Posterior cingulate gyrus (tissue), 11 donors: Measurements from ENCODE around the gene MRFAP1.
A peak's percentile ranks its signal among the peaks of the same experiment; 100 is the strongest.
"Not testable (repeated sequence)": the region's sequence is repeated elsewhere in the genome, so short reads cannot be mapped to it uniquely, and the experiment has no call there.

Experiments
- DNase-seq, 10 donors: peaks; one replicate each; pipeline versions ENCODE4 v3.0.0 to v3.0.0-alpha.2; 2020 to 2021; ENCODE audit warnings: mixed read lengths in 3 of 10
- intact Hi-C: fragments of 100-400 bp; cut with DNase I; formaldehyde crosslinking; loops from one replicate; pipeline ENCODE4 v1.15.1; 2023

MRFAP1 gene

GRCh38 chr4:6628484-6628883 is 12.0 kb upstream of the MRFAP1 start:
- intact Hi-C loops, DNase-seq: not testable (repeated sequence)

GRCh38 chr4:6632125-6632524 is 8.4 kb upstream of the MRFAP1 start:
- DNase-seq, result peak in 1 of 10 donors; percentile 20
- intact Hi-C loops, result no loop called here

DNA sequence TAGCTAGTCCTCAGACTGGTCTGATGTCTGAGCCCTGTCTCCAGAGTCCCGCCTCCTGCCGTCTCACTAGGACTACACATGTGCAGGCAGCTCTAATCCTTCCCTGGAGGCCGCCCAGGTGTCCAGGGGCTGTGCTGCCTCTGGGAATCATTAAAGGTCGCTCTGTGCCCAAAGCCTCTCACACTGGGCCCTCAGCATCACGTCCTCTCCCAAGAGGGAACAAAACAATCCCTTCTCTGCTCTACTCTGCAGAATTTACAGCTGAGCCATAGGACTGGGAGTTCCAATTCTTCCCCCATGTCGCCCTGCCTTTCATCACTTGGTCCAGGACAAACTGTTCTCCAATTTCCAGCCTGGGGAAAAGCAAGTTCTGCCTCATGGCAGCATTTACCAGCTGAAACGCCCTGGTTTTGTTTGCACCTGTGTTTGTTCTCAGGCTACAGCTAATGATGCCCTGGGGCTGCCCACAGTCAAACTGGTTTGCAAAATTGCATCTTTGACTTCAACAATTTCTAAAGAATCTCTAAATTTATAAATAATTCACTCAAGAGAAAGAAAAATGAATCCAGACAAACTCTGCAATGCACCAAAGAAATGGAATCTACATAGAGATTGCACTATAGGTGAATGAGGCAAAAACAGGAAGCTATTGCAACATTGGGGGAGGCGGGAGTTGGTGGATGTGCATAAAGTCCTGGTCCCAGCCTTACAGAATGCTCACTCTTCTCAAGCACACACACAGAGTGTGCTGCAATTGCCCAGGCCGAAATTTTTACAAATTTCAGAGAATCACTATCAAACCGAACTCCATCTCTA is 7.2 kb upstream of the MRFAP1 start:
- peak in 2 of 10 donors; percentile 66 to 78 for DNase-seq
- intact Hi-C loops, result no loop called here

DNA sequence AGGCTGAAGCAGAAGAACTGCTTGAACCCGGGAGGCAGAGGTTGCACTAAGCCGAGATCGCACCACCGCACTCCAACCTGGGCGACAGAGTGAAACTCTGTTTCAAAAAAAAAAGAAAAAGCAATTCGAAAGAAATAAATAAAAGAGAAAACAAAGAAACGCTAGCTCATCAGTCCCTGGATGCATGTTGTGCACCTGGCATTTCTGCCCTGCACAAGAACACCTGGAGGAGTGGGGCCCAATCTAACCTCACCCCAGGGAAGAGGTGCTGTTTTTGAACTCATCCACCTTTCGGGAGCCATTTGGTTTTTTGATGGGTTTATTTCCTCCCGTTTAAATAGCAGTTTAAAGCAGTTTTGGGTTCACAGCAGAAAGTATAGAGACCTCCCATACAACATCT is 5.7 kb upstream of the MRFAP1 start:
- intact Hi-C loops, result no loop called here
- peak in 1 of 10 donors; percentile 9 for DNase-seq

DNA sequence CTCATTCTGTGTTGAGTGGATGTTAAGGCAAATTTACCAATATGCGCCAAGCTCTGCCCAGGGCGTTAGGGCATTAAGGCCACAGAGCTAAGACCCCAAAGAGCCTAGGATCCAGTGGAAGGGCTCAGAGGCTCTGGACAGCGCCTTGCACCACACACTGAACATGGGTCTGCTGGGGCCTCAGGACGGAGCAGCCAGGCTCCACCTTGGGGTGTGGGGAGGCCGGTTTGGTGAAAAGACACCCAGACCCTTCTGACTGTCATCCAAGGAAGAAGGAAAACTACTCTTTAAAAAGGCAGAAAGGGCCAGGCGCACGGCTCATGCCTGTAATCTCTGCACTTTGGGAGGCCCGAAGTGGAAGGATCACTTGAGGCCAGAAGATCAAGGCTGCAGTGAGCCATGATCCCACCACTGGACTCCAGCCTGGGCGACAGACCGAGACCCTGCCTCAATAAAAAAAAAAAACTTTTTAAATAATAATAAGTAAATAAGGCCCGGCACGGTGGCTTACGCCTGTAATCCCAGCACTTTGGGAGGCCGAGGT is 1.3 kb upstream of the MRFAP1 start:
- peak in 2 of 10 donors; percentile 43 to 54 for DNase-seq
- intact Hi-C loops, result no loop called here

GRCh38 chr4:6641164-6641970 is 882 bp downstream of the MRFAP1 start:
- peak in 5 of 10 donors; percentile 20 to 90 (median 33) for DNase-seq
- intact Hi-C loops, result loop anchor here (2.0 kb wide), 2 partner anchors 31 to 67 kb away; partner anchors contain the start of gene MRFAP1L1

- DNase-seq, result no peak
- intact Hi-C loops, result loop anchor here (2.0 kb wide), 2 partner anchors 31 to 67 kb away; partner anchors contain the start of gene MRFAP1L1
Observed at GRCh38 chr4:6641971-6642320, 1.5 kb downstream of the MRFAP1 start.

DNA sequence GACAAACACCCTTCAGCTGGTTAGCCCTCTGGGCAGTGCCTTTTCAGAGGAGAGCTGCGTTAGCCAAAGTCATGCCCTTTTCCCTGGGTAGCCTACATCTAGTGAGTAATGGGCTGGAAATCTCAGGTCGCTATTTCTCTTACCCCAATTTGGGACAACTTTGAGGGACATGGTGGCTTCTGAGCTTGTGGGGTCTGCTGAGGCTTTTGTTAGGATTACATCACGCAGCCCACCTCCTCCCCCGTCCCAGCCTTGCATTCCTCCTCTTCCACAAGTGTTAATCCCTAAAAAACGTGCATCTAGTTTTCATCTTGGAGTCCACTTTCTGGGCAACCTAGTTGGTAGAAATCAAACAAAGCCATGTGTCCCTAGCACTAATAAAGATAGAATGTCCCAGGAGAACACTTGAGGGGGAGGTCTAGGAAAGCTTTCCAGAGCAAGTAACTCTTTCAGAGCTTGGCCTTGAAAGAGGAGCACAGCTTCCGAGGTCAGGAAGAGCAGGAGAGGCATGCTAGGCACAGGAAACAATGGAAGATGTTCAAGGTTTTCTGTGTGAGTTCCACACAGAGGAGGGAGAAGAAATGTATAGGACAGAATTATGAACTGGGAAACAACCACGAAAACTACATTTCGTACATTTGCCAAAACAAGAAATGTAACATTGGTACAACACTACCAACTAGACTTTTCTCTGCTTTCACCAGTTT is 2.8 kb downstream of the MRFAP1 start:
- intact Hi-C loops, result no loop called here
- no peak for DNase-seq

GRCh38 chr4:6644792-6645530 is 4.5 kb downstream of the MRFAP1 start:
- intact Hi-C loops, result no loop called here
- DNase-seq, result peak in 1 of 10 donors; percentile 40

DNA sequence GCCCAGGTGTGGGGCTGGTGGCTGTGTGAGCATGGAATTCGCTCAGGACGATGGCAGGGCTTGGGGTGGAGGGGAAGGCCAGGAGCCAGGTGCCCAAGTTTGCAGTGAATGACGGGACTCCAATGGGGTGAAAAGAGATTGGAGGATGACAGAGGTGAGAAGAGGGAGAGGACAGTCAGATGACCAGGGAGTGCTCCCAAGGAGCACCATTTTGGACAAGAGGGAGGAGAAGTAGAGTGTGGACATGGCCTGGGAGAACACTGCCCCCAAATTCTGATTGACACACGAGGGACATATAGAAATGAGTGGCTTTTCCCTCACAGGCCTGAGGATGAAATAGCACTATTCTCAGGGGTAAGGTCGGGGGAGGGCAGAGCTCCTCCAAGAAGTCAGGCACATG is 6.7 kb downstream of the MRFAP1 start:
- intact Hi-C loops, result no loop called here
- no peak for DNase-seq

DNA sequence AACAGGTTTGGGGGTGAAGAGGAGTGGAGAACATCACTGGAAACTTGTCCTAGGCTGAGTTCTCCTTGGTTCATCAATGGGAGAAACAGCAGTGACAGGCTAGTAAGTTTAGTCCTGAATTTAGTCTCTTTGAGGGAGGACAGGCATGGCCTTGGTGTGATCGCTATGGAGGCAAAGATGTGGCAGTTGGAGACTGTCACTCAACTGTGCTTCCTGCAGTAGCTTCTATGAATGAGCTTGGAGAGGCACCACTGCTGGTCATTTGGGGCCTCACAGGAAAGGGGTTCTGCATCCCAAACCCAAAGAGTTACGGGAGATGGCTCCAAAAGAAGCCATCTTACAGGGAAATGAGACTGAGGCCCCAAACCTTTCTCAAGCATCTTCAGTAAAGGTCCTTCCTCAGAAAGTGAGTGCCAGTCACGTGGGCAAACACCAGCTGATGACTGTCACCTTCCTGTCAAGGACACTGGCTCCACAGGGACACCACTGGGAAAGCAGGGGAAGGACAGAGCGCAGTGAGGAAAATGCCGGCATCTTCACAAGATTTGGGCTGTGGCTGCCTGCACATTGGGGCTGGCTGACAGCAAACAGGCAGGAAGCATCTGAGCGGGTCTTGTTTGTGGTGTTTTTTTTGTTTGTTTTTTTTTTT is 7.2 kb downstream of the MRFAP1 start:
- intact Hi-C loops, result no loop called here

GRCh38 chr4:6649216-6649615 is 8.7 kb downstream of the MRFAP1 start:
- intact Hi-C loops, result no loop called here
- no peak for DNase-seq

More for the DNA sequence above, 7.2 kb downstream of the MRFAP1 start:
- no peak for DNase-seq

DNA sequence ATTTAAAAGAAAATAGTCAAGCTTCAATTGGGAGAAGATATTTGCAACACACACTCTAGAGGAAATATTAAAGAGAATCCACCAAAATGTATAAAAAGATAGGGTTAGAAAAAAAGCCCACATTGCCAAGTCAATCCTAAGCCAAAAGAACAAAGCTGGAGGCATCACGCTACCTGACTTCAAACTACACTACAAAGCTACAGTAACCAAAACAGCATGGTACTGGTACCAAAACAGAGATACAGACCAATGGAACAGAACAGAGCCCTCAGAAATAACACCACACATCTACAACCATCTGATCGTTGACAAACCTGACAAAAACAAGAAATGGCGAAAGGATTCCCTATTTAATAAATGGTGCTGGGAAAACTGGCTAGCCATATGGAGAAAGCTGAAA is 13.7 kb downstream of the MRFAP1 start:
- intact Hi-C loops, DNase-seq: not testable (repeated sequence)

DNA sequence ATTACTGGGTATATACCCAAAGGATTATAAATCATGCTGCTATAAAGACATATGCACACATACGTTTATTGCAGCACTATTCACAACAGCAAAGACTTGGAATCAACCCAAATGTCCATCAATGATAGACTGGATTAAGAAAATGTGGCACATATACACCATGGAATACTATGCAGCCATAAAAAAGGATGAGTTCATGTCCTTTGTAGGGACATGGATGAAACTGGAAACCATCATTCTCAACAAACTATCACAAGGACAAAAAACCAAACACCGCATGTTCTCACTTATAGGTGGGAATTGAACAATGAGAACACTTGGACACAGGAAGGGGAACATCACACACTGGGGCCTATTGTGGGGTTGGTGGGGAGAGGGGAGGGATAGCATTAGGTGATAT is 14.8 kb downstream of the MRFAP1 start:
- DNase-seq, intact Hi-C loops: not testable (repeated sequence)

DNA sequence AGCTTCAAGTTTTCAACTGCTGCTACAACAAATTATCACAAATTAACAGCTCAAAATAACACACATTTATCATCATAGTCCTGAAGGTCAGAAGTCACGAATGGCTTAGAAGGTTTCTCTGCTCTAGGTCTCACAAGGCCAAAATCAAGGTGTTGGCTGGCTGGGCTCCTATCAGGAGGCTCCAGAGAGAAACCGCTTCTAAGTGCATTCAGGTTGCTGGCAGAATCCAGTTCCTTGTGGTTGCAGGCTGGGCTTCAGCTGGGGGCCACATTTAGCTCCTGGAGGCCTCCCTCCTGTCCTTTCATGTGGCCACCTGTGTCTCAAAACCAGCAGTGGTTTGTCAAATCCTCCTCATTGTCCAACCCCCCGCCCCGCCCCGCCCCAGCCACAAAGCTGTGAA is 15.4 kb downstream of the MRFAP1 start:
- DNase-seq, result no peak
- intact Hi-C loops, result no loop called here

GRCh38 chr4:6657242-6658208 is 17.0 kb downstream of the MRFAP1 start:
- no peak for DNase-seq
- intact Hi-C loops, result no loop called here

- DNase-seq, result no peak
- intact Hi-C loops, result no loop called here
Observed at GRCh38 chr4:6658209-6658595, 17.7 kb downstream of the MRFAP1 start.

GRCh38 chr4:6658597-6659075 is 18.2 kb downstream of the MRFAP1 start:
- intact Hi-C loops, result no loop called here
- DNase-seq, result peak in 8 of 10 donors; percentile 37 to 95 (median 58)
